HG03442 (cell line): ENCODE data around the gene GOLGA6D.
"Not testable (repeated sequence)": the region's sequence is repeated elsewhere in the genome, so short reads cannot be mapped to it uniquely, and the experiment has no call there.

ENCODE experiments used
- ATAC-seq: cut with Tn5 transposase; IDR thresholded peaks from one replicate; pipeline ENCODE4 v1.9.1; 2021; ENCODE audit warnings: mild to moderate bottlenecking, moderate library complexity; ENCODE audit not compliant: unreplicated experiment

GOLGA6D gene

DNA sequence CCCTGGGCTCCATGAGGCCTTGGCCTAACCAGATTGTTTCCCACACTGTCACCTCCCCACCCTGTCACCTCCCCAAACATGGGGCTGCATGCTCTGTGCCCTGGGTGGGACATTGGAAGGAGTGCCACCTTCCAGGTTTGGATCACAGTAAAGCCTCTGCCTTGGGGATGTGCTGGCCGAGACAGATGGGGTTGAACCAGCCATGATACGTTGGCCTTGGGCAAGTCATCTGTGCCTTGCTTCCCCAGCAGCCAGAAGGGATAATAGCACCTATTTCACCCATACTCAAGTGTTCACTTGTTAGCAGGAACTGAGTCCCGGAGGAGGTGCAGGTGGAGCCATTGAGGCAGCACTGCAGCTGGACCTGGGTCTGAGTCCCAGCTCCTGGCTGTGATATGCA is 7.0 kb upstream of the GOLGA6D start:
- ATAC-seq, result not testable (repeated sequence)

DNA sequence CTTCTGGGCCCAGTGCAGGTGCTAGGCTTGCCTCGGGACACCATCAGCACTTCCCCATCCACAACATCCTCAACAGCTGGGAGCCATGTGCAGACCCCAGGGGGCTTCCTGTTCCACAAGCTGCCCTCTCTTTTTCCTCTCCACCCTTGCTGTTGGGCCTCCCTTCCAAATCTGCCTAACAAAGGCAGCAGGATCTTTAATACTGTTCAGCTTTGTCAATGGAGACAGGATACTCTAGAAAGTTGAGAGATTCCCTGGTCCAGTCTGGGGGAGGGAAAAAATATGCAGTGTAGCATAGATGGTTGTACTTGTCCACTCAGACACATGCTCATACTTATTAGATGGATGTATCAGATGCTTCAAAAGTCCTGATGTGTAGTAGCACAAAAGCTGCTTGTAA is 4.1 kb upstream of the GOLGA6D start:
- ATAC-seq, result not testable (repeated sequence)

DNA sequence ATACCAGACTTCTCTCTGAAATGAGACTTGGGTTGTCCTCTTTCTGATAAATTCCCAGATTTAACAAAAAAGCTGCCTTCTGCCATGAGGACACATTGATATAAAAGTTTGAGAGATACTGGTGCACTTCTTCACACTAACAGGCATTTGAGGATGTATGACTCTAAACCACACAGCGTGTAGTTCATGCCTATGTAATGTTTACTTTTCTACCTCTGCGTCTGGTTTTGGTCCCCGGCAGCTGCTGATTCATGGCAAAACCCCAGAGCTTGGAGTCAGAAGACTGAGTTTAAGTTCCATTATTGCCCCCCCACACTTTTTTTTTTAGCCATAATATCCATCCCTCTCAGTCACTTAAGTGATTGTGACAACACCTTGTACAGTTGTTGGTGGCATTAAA is 1.5 kb downstream of the GOLGA6D start:
- not testable (repeated sequence) for ATAC-seq

DNA sequence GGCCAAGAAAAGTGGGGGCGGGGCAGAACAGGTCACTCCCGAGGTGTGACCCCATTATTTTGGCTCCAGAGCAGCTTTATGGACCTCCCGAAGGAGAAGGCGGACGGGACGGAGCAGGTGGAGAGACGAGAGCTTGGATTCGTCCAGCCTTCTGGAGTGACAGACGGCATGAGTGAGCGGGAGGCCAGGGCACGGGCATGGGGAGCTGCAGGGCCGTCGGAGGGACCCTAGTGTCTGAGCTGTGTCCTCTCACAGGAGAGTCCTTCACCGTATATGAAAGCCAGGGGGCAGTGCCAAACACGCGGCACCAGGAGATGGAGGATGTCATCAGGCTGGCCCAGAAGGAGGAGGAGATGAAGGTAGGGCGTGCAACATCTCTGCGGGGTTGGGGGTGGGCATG is 11.0 kb downstream of the GOLGA6D start:
- ATAC-seq, result not testable (repeated sequence)

DNA sequence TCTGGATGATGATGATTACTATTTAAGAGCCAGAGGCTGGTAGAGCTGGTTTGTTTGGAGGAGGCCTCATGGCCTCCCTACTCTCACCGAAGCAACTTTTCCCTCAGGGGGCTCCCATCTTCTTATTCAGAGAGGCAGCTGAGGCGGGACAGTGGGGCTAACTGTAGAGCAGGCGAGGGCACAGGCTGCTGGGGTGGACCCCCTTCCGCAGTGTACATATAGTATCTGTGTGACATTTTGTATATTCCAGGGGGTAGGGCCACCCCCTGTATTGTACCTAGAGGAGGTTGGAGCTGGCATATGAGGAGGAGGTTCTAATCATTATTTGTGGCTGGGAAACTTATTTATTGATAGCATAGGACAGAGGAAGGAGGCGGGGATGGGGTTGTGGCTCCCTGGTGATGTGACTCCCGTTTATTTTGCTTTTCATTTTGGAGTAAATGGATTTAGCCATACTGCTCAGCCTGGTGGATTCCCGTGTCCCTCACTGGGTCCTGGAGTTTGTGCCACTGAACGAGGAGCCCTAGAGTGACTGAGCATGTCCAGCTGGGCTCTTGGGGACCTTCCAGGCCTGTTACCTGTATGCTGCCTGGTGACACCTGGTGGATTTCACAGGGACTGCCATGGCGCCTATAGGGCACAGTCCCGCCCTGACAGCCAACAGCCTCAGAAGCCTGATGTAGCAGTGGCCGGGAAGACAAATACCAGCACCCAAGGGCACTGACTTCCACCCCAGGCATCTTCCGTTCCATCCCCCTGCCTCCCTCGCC is 16.1 kb downstream of the GOLGA6D start:
- ATAC-seq, result not testable (repeated sequence)

DNA sequence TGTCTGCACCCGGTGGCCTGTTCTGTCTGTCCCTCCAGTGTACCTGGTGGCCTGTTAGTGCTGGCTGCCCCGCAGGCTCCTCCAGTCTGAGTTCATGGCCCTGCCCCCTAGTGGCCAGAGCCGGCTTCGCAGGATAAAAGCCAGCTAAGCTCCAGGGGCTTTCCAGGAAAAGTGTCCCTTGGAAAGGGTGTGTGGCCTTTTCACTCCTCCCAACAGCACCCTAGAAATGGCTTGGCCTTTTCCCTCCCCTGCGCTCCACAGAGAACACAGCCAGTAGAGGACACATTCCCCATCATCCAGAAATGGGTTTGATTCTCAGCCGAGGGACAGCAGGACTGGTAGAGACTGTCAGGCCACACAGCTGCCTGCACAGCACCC is 16.7 kb downstream of the GOLGA6D start:
- ATAC-seq, result not testable (repeated sequence)

DNA sequence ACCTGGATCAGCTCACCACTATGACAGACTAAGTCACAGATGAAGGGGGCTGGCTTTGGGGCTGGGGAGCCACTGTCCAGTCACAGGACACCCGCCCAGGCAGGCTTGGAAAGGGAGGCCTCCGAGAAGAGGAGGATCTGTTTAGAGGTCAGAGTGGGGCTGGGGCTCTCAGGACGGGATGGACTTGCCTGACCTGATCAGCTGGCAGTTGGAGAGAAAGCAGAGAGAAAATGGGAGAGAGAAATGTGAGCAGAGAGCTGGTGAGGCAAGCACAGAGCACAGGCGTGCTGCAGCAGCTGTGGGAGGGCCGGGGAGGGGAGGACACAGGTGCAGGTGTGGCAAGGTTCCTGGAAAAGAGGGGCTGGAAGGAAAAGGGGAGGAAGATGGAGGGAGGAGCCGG is 17.4 kb downstream of the GOLGA6D start:
- ATAC-seq, result not testable (repeated sequence)

DNA sequence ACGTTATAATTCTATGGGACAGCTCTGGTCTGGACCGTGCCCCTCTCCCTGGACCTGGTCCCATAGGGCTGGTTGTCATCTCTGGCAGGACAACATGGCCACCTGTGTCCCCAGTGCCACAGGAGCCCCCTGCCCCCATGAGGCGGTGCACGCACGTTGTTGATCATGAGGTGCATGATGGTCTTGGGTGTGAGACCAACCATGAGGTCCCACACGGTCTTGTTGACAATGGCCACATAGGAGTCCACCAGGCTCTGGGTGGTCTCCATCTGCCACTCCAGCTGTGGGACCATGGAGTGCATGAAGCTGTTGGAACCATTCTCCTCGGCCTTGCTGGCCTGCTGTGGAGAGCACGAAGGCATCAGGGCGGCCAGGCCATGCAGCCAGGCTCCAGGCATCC is 19.7 kb downstream of the GOLGA6D start:
- ATAC-seq, result no peak

DNA sequence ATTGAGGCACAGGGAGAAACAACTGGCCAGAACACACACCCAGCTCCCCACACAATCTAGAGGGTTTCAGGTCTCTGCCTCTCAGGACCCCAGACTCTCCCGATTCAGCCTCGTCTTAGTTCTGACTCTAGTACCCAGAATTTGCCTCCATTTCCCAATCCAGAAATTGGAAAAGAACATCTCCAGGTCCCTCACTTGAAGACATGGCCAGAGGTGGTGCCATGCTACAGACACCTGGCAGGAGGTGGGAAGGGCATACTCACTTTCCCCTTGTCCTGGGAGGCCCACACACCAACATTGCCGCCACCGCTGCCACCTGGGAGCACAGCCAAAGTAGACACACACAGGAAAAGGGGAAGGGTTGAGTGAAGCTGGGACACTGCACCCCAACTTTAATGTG is 20.1 kb downstream of the GOLGA6D start:
- not testable (repeated sequence) for ATAC-seq

DNA sequence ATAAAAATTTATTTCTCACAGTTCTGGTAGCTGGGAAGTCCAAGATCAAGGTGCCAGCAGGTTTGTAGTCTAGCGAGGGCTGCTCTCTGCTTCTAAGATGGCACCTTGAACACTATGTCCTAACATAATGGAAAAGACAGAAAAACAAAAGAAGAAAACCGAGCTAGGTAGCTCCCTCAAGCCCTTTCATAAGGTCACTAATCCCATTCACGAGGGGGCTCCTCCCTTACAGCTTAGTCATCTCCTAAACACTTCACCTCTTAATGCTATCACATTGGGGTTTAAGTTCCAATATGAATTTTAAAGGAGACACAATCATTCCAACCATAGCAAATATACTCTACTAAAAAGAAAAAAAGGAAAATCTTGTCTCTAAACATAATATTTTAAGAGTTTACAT is 23.6 kb downstream of the GOLGA6D start:
- no peak for ATAC-seq

DNA sequence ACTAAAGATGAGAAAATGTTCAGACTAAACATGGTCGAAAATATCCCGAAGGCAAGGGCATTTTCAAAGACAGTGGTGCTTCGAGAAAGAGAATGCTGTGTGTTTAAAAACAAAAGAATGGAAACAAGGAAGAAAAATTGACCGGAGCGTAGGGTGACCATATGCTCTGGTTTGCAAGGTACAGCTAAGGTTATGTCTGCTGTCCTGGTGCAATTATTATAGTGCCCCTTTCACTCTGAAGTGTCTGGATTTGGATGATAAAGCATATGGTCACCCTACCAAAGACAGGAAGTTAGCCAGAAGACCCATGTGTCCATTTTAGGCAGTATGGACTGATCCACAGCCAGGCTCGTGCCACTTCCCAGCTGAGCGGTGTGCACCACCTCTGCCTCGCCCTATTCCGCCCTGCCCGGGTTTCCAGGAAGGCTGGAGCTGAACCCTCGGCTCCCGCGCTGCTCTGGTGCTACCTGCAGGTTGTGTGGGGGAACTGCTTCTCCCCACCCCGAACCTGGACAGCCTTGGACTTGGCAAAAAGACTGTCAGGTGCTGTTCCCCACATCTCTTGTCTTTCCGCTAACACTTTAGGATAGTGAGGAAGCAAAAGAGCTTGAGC is 25.2 kb downstream of the GOLGA6D start:
- ATAC-seq, result no peak

DNA sequence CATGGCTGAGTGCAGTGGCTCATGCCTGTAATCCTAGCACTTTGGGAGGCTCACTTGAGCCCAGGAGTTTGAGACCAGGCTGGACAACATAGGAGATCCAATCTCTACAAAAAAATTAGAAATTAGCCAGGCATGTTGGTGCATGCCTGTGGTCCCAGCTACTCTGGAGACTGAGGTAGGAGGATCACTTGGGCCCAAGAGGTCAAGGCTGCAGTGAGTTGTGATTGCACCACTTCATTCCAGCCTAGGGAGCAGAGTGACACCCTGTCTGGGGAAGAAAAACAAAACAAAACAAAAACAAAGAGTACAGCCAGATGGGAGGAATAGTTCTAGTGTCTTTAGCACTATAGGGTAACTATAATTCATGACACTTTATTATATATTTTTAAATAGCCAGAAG is 27.1 kb downstream of the GOLGA6D start:
- ATAC-seq, result no peak

DNA sequence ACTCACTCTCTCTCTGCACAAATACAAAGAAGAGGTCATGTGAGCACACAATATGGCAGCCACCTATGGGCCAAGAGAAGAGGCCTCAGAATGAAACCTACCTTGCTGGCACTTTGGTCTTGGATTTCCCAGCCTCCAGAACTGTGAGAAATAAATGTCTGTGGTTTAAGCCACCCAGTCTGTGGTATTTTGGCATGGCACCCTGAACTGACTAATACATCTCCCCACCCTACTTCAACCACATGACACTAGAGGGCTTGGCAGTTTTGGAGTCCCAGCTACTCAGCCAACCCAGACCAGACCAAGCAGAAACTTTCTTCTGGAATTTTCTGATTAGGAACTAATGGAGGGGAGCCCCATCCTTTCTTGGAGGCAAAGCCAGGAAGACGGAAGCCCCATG is 29.9 kb downstream of the GOLGA6D start:
- ATAC-seq, result not testable (repeated sequence)

DNA sequence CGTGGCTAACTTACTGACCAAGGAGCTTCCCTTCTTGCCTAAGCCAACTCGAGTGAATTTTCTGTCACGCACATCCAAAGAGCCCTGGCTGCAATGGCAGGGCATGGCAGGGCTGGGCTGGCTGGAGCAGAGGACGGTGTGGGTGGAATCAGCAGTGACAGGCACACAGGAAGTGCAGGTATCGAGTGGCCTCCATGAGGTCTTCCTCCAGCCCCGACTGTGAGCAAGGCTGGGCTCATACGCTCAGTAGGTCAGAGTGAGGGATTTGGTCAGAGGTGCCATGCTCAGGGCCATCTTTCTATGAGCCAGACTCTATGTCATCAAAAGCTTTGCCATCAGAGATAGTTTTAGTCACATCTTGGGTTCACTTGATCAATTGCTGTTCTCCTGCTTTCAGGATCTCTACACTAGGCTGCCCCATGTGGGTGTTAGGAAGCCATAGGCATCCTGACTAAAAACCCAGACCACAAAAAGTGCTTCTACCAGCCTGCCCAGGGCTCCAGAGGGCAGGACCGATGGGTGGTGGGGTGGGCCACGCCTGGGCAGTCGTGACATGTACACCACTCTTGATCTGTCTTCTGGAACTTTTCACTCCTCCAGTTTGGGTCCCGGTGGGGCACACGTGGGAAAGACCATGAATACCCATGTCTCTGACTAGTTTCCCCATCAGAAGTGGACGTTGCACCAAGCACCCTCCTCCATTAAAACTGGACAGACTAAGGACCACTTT is 30.6 kb downstream of the GOLGA6D start:
- ATAC-seq, result no peak

DNA sequence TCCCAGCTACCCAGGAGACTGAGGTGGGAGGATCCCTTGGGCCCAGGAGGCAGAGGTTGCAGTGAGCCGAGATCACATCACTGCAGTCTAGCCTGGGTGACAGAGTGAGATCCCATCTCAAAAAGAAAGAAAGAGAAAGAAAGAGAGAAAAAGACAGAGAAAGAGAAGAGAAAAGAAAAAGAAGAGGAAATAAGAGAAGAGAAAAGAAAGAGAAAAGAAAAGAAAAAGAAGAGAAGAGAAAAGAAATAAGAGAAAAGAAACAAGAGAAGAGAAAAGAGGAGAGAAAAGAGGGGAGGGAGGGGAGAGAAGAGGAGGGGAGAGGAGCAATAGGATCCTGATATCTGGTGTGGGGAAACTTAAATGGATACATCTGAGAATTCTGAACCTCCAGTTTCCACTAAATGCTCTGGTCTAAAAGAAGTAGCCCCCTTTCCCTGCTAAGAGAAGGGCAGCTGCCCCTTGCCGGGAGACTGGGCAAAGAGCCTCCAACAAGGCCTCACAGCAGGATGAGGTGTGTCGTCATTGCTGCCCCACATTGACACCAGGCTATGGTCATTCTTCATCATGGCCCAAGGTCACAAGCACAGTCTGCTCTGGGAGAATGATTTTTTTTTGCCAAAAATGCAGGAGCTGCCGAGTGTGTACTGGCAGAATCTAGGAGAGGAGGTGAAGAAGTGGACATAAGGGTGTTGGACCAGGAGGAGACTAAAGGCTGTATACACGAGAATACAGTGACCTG is 32.1 kb downstream of the GOLGA6D start:
- ATAC-seq, result no peak

DNA sequence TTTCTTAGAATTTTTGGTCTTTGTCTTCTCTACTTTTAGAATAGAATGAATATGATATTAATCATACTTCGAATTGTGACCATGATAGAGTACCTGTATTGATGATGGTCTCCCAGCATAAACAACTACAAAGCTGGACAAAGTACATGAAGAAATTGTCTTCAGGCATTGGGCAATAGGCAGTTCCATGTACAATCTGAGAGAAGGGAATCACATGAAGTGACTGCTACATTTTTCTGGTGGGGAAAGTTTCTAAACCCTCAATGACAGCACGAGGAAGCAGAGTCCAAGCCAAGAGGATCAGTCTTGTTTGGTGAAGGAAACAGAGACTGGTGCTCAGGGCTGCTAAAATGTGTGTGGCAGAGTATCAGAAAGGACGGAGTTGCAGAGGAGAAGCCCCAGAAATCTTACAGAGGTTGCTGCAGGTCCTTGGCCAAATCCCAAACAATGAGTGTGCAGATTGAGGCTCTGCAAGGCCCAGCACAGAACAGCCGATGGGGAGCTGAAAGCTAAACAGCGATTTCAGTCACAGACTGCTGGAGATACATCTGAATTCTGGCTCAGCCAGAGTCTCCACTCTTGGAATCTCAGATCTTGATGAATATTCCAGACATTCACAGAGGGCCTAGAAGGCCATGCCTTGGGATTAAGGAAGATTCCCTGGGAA is 36.7 kb downstream of the GOLGA6D start:
- ATAC-seq, result not testable (repeated sequence)

DNA sequence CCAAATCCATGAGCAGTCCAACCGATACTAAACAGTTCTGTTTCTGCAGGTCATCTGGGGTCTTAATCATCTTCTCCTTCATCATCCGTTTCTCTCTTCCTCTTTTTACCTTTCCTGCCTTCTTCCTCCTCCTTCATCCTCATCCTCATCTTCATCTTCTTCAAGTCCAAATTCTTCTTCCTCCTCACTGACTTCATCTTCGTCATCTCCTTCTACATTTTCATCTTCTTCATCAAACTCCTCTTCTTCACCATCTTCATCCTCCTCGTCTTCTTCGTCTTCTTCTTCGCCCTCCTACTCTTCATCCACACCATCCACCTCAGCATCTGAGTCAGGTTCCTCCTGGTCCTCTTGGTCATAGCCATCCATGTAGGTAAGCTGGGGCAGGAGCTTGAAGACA is 39.1 kb downstream of the GOLGA6D start:
- no peak for ATAC-seq

DNA sequence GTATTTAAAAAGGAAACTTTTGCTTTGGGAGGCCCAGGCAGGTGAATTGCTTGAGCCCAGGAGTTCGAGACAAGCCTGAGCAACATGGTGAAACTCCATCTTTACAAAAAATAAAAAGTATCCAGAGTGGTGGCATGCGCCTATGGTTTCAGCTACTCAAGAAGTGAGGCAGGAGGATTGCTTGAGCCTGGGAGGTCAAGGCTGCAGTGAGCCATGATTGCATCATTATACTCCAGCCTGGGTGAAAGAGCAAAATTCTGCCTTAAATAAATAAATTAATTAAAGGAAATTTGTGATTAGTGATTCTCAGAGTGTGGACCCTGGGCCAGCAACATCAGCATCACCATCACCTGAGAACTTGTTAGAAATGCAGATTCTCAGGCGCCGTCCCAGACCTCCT is 43.3 kb downstream of the GOLGA6D start:
- no peak for ATAC-seq

DNA sequence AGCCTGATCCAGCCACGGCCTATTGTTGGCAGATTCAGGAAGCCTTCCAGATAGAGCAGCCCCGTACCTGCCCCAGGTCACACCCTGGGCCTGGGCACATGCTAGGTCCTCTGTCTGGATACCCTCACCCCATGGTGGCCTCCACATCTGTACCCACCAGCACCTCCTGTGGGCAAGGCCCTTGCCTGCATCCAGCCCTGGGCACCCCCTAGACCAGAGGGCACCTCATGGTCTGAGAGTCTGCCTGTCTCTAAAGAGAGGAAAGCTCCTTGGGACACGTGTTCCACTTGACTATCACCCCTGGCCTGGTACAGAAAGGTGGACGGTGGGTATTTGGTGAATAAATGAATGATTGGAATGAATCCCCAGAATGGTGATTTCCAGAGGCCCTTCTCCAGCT is 44.4 kb downstream of the GOLGA6D start:
- no peak for ATAC-seq

DNA sequence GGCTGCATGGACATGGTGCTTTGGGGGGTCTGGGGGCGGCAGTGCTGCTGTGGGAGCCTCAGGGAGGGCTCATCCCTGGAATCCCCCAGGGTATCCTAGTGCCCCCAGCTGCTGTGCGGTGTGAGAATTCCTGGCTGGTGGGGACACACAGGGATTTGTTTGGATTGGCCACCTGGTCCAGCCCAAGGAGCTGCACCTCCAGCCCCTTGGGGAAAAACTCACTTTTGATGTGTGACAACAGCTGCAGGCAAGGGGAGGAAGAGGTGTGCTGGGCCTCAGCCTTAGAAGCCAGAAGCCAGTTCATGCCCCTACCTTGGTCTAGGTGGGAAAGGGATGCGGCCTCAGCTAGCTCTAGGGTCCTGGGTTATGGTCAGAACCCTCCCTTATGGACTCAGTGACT is 44.9 kb downstream of the GOLGA6D start:
- ATAC-seq, result no peak
